Tibial nerve (tissue), 3 donors: ENCODE measurements around the gene DDX28.

Experiments used
- CTCF ChIP-seq, 5 experiments: fragments of 200-600 bp in 3 of 5; fragments of 450-650 bp in 2 of 5; sonication (generic) in 3 of 5; IDR thresholded peaks; one replicate each; pipeline ENCODE4 v1.5.1; 2016 to 2019; ENCODE audit warnings: antibody characterized with exemption in 5 of 5, mild to moderate bottlenecking in 3 of 5, moderate library complexity in 2 of 5
- POLR2A ChIP-seq, 2 donors: fragments of 450-650 bp; IDR thresholded peaks; one replicate each; pipeline ENCODE4 v1.6.1; 2017; ENCODE audit warnings: antibody characterized with exemption in 2 of 2, mild to moderate bottlenecking in 2 of 2, moderate library complexity in 2 of 2

GRCh38 chr16:68068926-68069325, 45.9 kb upstream of the DDX28 start:
- TF ChIP-seq CTCF (IDR thresholded peaks at IDR 0.05) (no peak), POLR2A (IDR thresholded peaks at IDR 0.05) (no peak)
